ENCODE data around the gene MS4A18.
"Not testable (repeated sequence)": the region's sequence is repeated elsewhere in the genome, so short reads cannot be mapped to it uniquely, and the experiment has no call there.

Gene MS4A18

GRCh38 chr11:60743058-60743457 is 18.5 kb downstream of the MS4A18 start:
- DNase-seq (ENCODE audit: low spot score in 2 of 2): no peak
- Mint-ChIP-seq H3K27me3 (peaks cover 38% of the 10 kb centered on the region), H3K4me3 (no peak overlapping the region), H3K27ac (ENCODE audit: low read depth) (no peak overlapping the region), H3K9me3 (no peaks in the 10 kb centered on the region), H3K36me3 (ENCODE audit: insufficient read depth) (no peaks in the 10 kb centered on the region), H3K4me1 (no peaks in the 10 kb centered on the region)
- no peak for ATAC-seq (replicated peaks; ENCODE audit: extremely low read depth, poor library complexity, severe bottlenecking)

- Mint-ChIP-seq H3K27me3 (peaks cover 33% of the 10 kb centered on the region), H3K36me3 (ENCODE audit: insufficient read depth) (no peaks in the 10 kb centered on the region), H3K27ac (ENCODE audit: low read depth) (no peak overlapping the region), H3K4me3 (no peak overlapping the region), H3K9me3 (no peaks in the 10 kb centered on the region), H3K4me1 (no peaks in the 10 kb centered on the region)
- ATAC-seq (replicated peaks; ENCODE audit: extremely low read depth, poor library complexity, severe bottlenecking) (no peak), DNase-seq (ENCODE audit: low spot score in 2 of 2) (no peak)
Observed at GRCh38 chr11:60744114-60744513, 19.6 kb downstream of the MS4A18 start.

- Mint-ChIP-seq H3K36me3 (ENCODE audit: insufficient read depth) (no peaks in the 10 kb centered on the region), H3K4me3 (no peak overlapping the region), H3K9me3 (no peaks in the 10 kb centered on the region), H3K27ac (ENCODE audit: low read depth) (no peak overlapping the region), H3K4me1 (no peaks in the 10 kb centered on the region), H3K27me3 (peaks cover 56% of the 10 kb centered on the region)
- DNase-seq (ENCODE audit: low spot score in 2 of 2) (no peak), ATAC-seq (replicated peaks; ENCODE audit: extremely low read depth, poor library complexity, severe bottlenecking) (no peak)
Observed at GRCh38 chr11:60747359-60747873, 22.9 kb downstream of the MS4A18 start.

GRCh38 chr11:60748225-60748624 is 23.7 kb downstream of the MS4A18 start:
- ATAC-seq (replicated peaks; ENCODE audit: extremely low read depth, poor library complexity, severe bottlenecking) (no peak), DNase-seq (ENCODE audit: low spot score in 2 of 2) (no peak)
- Mint-ChIP-seq H3K9me3 (no peaks in the 10 kb centered on the region), H3K4me3 (no peak overlapping the region), H3K36me3 (ENCODE audit: insufficient read depth) (no peaks in the 10 kb centered on the region), H3K27ac (ENCODE audit: low read depth) (no peak overlapping the region), H3K27me3 (peaks cover 64% of the 10 kb centered on the region), H3K4me1 (no peaks in the 10 kb centered on the region)

GRCh38 chr11:60748821-60749220 is 24.3 kb downstream of the MS4A18 start:
- peaks cover 66% of the 10 kb centered on the region for H3K27me3 Mint-ChIP-seq
- no peak overlapping the region for H3K4me3 Mint-ChIP-seq
- H3K27ac Mint-ChIP-seq (ENCODE audit: low read depth): no peak overlapping the region
- DNase-seq (ENCODE audit: low spot score in 2 of 2) (no peak), ATAC-seq (replicated peaks; ENCODE audit: extremely low read depth, poor library complexity, severe bottlenecking) (no peak)
- no peaks in the 10 kb centered on the region for H3K36me3 Mint-ChIP-seq (ENCODE audit: insufficient read depth)
- no peaks in the 10 kb centered on the region for H3K4me1 Mint-ChIP-seq
- H3K9me3 Mint-ChIP-seq: no peaks in the 10 kb centered on the region

- H3K4me1 Mint-ChIP-seq: no peaks in the 10 kb centered on the region
Observed at GRCh38 chr11:60750911-60751310, 26.4 kb downstream of the MS4A18 start.

GRCh38 chr11:60753309-60753708 is 28.8 kb downstream of the MS4A18 start:
- ATAC-seq (replicated peaks; ENCODE audit: extremely low read depth, poor library complexity, severe bottlenecking) (no peak), DNase-seq (ENCODE audit: low spot score in 2 of 2) (no peak)
- H3K9me3 Mint-ChIP-seq: no peaks in the 10 kb centered on the region
- H3K27ac Mint-ChIP-seq (ENCODE audit: low read depth): no peak overlapping the region
- H3K36me3 Mint-ChIP-seq (ENCODE audit: insufficient read depth): no peaks in the 10 kb centered on the region
- no peak overlapping the region for H3K4me3 Mint-ChIP-seq
- no peaks in the 10 kb centered on the region for H3K4me1 Mint-ChIP-seq
- peaks cover 71% of the 10 kb centered on the region for H3K27me3 Mint-ChIP-seq

More at GRCh38 chr11:60750911-60751310, 26.4 kb downstream of the MS4A18 start:
- no peaks in the 10 kb centered on the region for H3K36me3 Mint-ChIP-seq (ENCODE audit: insufficient read depth)
- no peak overlapping the region for H3K4me3 Mint-ChIP-seq
- no peaks in the 10 kb centered on the region for H3K9me3 Mint-ChIP-seq
- no peak for DNase-seq (ENCODE audit: low spot score in 2 of 2)
- peaks cover 49% of the 10 kb centered on the region for H3K27me3 Mint-ChIP-seq
- ATAC-seq (replicated peaks; ENCODE audit: extremely low read depth, poor library complexity, severe bottlenecking): no peak
- no peak overlapping the region for H3K27ac Mint-ChIP-seq (ENCODE audit: low read depth)

GRCh38 chr11:60754887-60755286 is 30.4 kb downstream of the MS4A18 start:
- DNase-seq (ENCODE audit: low spot score in 2 of 2) (no peak), ATAC-seq (replicated peaks; ENCODE audit: extremely low read depth, poor library complexity, severe bottlenecking) (no peak)
- Mint-ChIP-seq H3K36me3 (ENCODE audit: insufficient read depth) (no peaks in the 10 kb centered on the region), H3K9me3 (no peaks in the 10 kb centered on the region), H3K4me1 (no peaks in the 10 kb centered on the region), H3K27ac (ENCODE audit: low read depth) (no peak overlapping the region), H3K27me3 (peaks cover 74% of the 10 kb centered on the region), H3K4me3 (no peak overlapping the region)

- no peaks in the 10 kb centered on the region for H3K36me3 Mint-ChIP-seq (ENCODE audit: insufficient read depth)
- no peak within 1 kb of the TSS for H3K4me3 Mint-ChIP-seq
- no peaks in the 10 kb centered on the region for H3K4me1 Mint-ChIP-seq
- no peak within 1 kb of the TSS for H3K27ac Mint-ChIP-seq (ENCODE audit: low read depth)
- DNase-seq (ENCODE audit: low spot score in 2 of 2) (no peak), ATAC-seq (replicated peaks; ENCODE audit: extremely low read depth, poor library complexity, severe bottlenecking) (no peak)
- H3K27me3 Mint-ChIP-seq: peaks cover 76% of the 10 kb centered on the region
- H3K9me3 Mint-ChIP-seq: no peaks in the 10 kb centered on the region
Observed at GRCh38 chr11:60756307-60757032, 31.9 kb downstream of the MS4A18 start, which contains the start of gene MS4A15. Gene MS4A15, plus strand, starts transcription at chr11:60756867. Its CDS starts 6,867 bp downstream, at chr11:60763734.

GRCh38 chr11:60757231-60757800 is 32.8 kb downstream of the MS4A18 start:
- H3K9me3 Mint-ChIP-seq: no peaks in the 10 kb centered on the region
- DNase-seq (ENCODE audit: low spot score in 2 of 2): no peak
- no peaks in the 10 kb centered on the region for H3K4me1 Mint-ChIP-seq
- H3K27me3 Mint-ChIP-seq: peaks cover 72% of the 10 kb centered on the region
- no peaks in the 10 kb centered on the region for H3K36me3 Mint-ChIP-seq (ENCODE audit: insufficient read depth)
- no peak overlapping the region for H3K27ac Mint-ChIP-seq (ENCODE audit: low read depth)
- no peak for ATAC-seq (replicated peaks; ENCODE audit: extremely low read depth, poor library complexity, severe bottlenecking)
- no peak overlapping the region for H3K4me3 Mint-ChIP-seq

GRCh38 chr11:60758671-60759070 is 34.2 kb downstream of the MS4A18 start:
- not testable (repeated sequence) for ATAC-seq (replicated peaks; ENCODE audit: extremely low read depth, poor library complexity, severe bottlenecking); DNase-seq (ENCODE audit: low spot score in 2 of 2); H3K4me1 Mint-ChIP-seq; H3K9me3 Mint-ChIP-seq; H3K36me3 Mint-ChIP-seq (ENCODE audit: insufficient read depth); H3K27ac Mint-ChIP-seq (ENCODE audit: low read depth); H3K4me3 Mint-ChIP-seq
- peaks cover 70% of the 10 kb centered on the region for H3K27me3 Mint-ChIP-seq

- not testable (repeated sequence) for DNase-seq (ENCODE audit: low spot score in 2 of 2); H3K4me3 Mint-ChIP-seq; H3K4me1 Mint-ChIP-seq; H3K27ac Mint-ChIP-seq (ENCODE audit: low read depth); ATAC-seq (replicated peaks; ENCODE audit: extremely low read depth, poor library complexity, severe bottlenecking); H3K36me3 Mint-ChIP-seq (ENCODE audit: insufficient read depth); H3K9me3 Mint-ChIP-seq
- H3K27me3 Mint-ChIP-seq: peaks cover 80% of the 10 kb centered on the region
Observed at GRCh38 chr11:60759438-60760225, 35.1 kb downstream of the MS4A18 start.

Data from central memory CD8-positive, alpha-beta T cell (primary cell).